ENCODE measurements around the gene VPS33A.

VPS33A gene

GRCh38 chr12:122306407-122306806 lies 40.1 kb upstream of the VPS33A start:
- Histone ChIP-seq H3K27ac (no peak overlapping the region), H3K4me3 (no peak overlapping the region)
- no peak for DNase-seq (ENCODE audit: low spot score)
- no peak for TF ChIP-seq CTCF (IDR thresholded peaks at IDR 0.05)

GRCh38 chr12:122304924-122305323 lies 38.6 kb upstream of the VPS33A start:
- Histone ChIP-seq H3K27ac (no peak overlapping the region), H3K4me3 (no peak overlapping the region)
- DNase-seq (ENCODE audit: low spot score): no peak
- no peak for TF ChIP-seq CTCF (IDR thresholded peaks at IDR 0.05)

- DNase-seq (ENCODE audit: low spot score): no peak
These were observed 36.8 kb upstream of the VPS33A start for GRCh38 chr12:122303068-122303467.

GRCh38 chr12:122298071-122298748 lies 31.9 kb upstream of the VPS33A start:
- no peak for DNase-seq (ENCODE audit: low spot score)
- H3K4me3 ChIP-seq: no peak overlapping the region
- H3K27ac ChIP-seq: no peak overlapping the region
- TF ChIP-seq CTCF (IDR thresholded peaks at IDR 0.05): no peak

More at GRCh38 chr12:122303068-122303467, 36.8 kb upstream of the VPS33A start:
- TF ChIP-seq CTCF (IDR thresholded peaks at IDR 0.05): no peak
- H3K27ac ChIP-seq: no peak overlapping the region
- no peak overlapping the region for H3K4me3 ChIP-seq

- TF ChIP-seq CTCF (IDR thresholded peaks at IDR 0.05): no peak
- H3K4me3 ChIP-seq: no peak overlapping the region
- no peak for DNase-seq (ENCODE audit: low spot score)
- H3K27ac ChIP-seq: no peak overlapping the region
These were observed 31.2 kb upstream of the VPS33A start for GRCh38 chr12:122297494-122297893.

GRCh38 chr12:122295877-122296276 lies 29.6 kb upstream of the VPS33A start:
- H3K4me3 ChIP-seq: no peak overlapping the region
- no peak for DNase-seq (ENCODE audit: low spot score)
- H3K27ac ChIP-seq: no peak overlapping the region
- no peak for TF ChIP-seq CTCF (IDR thresholded peaks at IDR 0.05)

GRCh38 chr12:122293081-122293480 lies 26.8 kb upstream of the VPS33A start:
- TF ChIP-seq CTCF (IDR thresholded peaks at IDR 0.05): no peak
- DNase-seq (ENCODE audit: low spot score): no peak
- Histone ChIP-seq H3K27ac (no peak overlapping the region), H3K4me3 (no peak overlapping the region)
